ENCODE measurements around the gene CLCA2. TPM values are rescaled to one million over a fixed set of nuclear protein-coding genes. Genes with fewer than 3 reads are reported as not detected.

The CLCA2 gene
- total RNA-seq, 1 donor from 2014 or later: not detected

DNA sequence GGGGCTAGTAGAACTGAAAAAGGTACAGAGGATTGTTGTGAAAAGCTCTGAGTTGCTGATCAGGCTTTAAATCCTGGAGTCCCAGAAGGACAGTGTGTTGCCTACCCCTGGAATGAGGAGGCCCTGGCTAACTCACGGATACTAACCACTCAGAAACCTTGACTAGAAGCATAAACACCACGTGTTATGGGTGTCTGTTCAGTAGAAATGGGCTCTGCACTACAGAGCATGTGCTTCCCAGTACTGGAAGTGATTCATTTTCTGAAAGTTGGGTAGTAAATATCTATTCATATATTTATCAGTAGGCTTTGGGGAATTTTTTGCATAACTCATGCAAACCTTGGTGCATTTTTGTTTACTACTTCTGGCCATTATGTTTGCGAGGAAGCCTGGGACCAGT is 29.7 kb downstream of the CLCA2 start:
- no peaks in the 10 kb centered on the region for H3F3A ChIP-seq (ENCODE audit: low read depth)
- H4K20me1 ChIP-seq (ENCODE audit: low read depth): no peaks in the 10 kb centered on the region
- Mint-ChIP-seq H3K4me3 (no peak overlapping the region), H3K4me1 (no peaks in the 10 kb centered on the region), H3K27me3 (ENCODE audit: insufficient read depth, low read depth) (no peaks in the 10 kb centered on the region), H3K36me3 (no peaks in the 10 kb centered on the region), H3K9me3 (no peaks in the 10 kb centered on the region), H3K27ac (no peak overlapping the region)
- H3K36me3 ChIP-seq: no peaks in the 10 kb centered on the region
- no peak overlapping the region for H3K9ac ChIP-seq
- no peaks in the 10 kb centered on the region for H3K9me3 ChIP-seq (ENCODE audit: low read depth)
- TF ChIP-seq EZH2phosphoT487 (IDR thresholded peaks at IDR 0.05) (no peak), EZH2 (IDR thresholded peaks at IDR 0.05) (no peak)
- TF ChIP-seq, protein P1, sequence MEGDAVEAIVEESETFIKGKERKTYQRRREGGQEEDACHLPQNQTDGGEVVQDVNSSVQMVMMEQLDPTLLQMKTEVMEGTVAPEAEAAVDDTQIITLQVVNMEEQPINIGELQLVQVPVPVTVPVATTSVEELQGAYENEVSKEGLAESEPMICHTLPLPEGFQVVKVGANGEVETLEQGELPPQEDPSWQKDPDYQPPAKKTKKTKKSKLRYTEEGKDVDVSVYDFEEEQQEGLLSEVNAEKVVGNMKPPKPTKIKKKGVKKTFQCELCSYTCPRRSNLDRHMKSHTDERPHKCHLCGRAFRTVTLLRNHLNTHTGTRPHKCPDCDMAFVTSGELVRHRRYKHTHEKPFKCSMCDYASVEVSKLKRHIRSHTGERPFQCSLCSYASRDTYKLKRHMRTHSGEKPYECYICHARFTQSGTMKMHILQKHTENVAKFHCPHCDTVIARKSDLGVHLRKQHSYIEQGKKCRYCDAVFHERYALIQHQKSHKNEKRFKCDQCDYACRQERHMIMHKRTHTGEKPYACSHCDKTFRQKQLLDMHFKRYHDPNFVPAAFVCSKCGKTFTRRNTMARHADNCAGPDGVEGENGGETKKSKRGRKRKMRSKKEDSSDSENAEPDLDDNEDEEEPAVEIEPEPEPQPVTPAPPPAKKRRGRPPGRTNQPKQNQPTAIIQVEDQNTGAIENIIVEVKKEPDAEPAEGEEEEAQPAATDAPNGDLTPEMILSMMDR (IDR thresholded peaks at IDR 0.05): no peak
- no peak overlapping the region for H3K4me3 ChIP-seq
- H3K27ac ChIP-seq: no peak overlapping the region
- H3K4me1 ChIP-seq: no peaks in the 10 kb centered on the region
- no peak overlapping the region for H3K4me2 ChIP-seq
- no peak for DNase-seq (ENCODE audit: low spot score)
- no peak overlapping the region for H2AFZ ChIP-seq (replicated peaks)
- no peaks in the 10 kb centered on the region for H3K27me3 ChIP-seq
- no peaks in the 10 kb centered on the region for H3K79me2 ChIP-seq (ENCODE audit: low read depth)

DNA sequence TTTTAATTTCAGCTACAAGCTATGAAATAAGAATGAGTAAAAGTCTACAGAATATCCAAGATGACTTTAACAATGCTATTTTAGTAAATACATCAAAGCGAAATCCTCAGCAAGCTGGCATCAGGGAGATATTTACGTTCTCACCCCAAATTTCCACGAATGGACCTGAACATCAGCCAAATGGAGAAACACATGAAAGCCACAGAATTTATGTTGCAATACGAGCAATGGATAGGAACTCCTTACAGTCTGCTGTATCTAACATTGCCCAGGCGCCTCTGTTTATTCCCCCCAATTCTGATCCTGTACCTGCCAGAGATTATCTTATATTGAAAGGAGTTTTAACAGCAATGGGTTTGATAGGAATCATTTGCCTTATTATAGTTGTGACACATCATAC is 31.1 kb downstream of the CLCA2 start:
- no peaks in the 10 kb centered on the region for H3K9me3 Mint-ChIP-seq
- Histone ChIP-seq H3F3A (ENCODE audit: low read depth) (no peaks in the 10 kb centered on the region), H3K27me3 (no peaks in the 10 kb centered on the region), H3K79me2 (ENCODE audit: low read depth) (no peaks in the 10 kb centered on the region), H2AFZ (replicated peaks) (no peak overlapping the region), H3K4me3 (no peak overlapping the region), H3K4me2 (no peak overlapping the region), H3K9ac (no peak overlapping the region), H3K4me1 (no peaks in the 10 kb centered on the region), H4K20me1 (ENCODE audit: low read depth) (no peaks in the 10 kb centered on the region), H3K9me3 (ENCODE audit: low read depth) (no peaks in the 10 kb centered on the region), H3K27ac (no peak overlapping the region), H3K36me3 (no peaks in the 10 kb centered on the region)
- no peak overlapping the region for H3K4me3 Mint-ChIP-seq
- TF ChIP-seq, protein P1 (IDR thresholded peaks at IDR 0.05): no peak
- TF ChIP-seq EZH2 (IDR thresholded peaks at IDR 0.05) (no peak), EZH2phosphoT487 (IDR thresholded peaks at IDR 0.05) (no peak)
- H3K27ac Mint-ChIP-seq: no peak overlapping the region
- H3K4me1 Mint-ChIP-seq: no peaks in the 10 kb centered on the region
- H3K36me3 Mint-ChIP-seq: no peaks in the 10 kb centered on the region
- no peak for DNase-seq (ENCODE audit: low spot score)
- no peaks in the 10 kb centered on the region for H3K27me3 Mint-ChIP-seq (ENCODE audit: insufficient read depth, low read depth)

DNA sequence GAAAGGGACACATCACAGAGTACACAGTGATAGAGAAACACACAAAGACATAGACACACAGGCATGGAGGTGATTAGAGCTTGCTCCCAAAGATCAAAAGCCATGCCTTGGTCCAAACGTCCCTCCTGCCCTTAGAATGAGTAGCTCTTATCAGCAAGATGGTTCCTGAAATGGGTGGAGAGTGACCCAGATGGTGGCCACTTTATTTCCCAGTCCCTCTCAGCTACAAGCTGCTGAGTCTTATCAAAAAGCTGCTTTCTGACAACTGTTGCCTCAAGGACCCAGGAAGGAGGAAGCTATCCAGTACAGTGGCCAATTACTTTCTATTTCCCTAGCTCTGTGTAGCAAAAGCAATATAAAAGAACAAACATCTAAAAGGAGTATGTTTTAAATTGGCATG is 37.0 kb downstream of the CLCA2 start:
- no peaks in the 10 kb centered on the region for H3K9me3 Mint-ChIP-seq

More for the DNA sequence above, 37.0 kb downstream of the CLCA2 start:
- no peak overlapping the region for H3K4me3 Mint-ChIP-seq
- no peaks in the 10 kb centered on the region for H3K4me1 Mint-ChIP-seq
- H3K9me3 ChIP-seq (ENCODE audit: low read depth): no peaks in the 10 kb centered on the region
- no peaks in the 10 kb centered on the region for H3K27me3 Mint-ChIP-seq (ENCODE audit: insufficient read depth, low read depth)
- no peak overlapping the region for H3K9ac ChIP-seq
- H3K27me3 ChIP-seq: no peaks in the 10 kb centered on the region
- no peak overlapping the region for H3K27ac ChIP-seq
- H3F3A ChIP-seq (ENCODE audit: low read depth): no peaks in the 10 kb centered on the region
- no peaks in the 10 kb centered on the region for H3K36me3 Mint-ChIP-seq
- TF ChIP-seq EZH2 (IDR thresholded peaks at IDR 0.05) (no peak), EZH2phosphoT487 (IDR thresholded peaks at IDR 0.05) (no peak)
- TF ChIP-seq, protein P1 (IDR thresholded peaks at IDR 0.05): no peak
- no peaks in the 10 kb centered on the region for H3K36me3 ChIP-seq
- DNase-seq (ENCODE audit: low spot score): no peak
- H3K4me1 ChIP-seq: no peaks in the 10 kb centered on the region
- no peak overlapping the region for H2AFZ ChIP-seq (replicated peaks)
- no peaks in the 10 kb centered on the region for H3K79me2 ChIP-seq (ENCODE audit: low read depth)
- no peak overlapping the region for H3K4me2 ChIP-seq
- no peak overlapping the region for H3K4me3 ChIP-seq
- no peaks in the 10 kb centered on the region for H4K20me1 ChIP-seq (ENCODE audit: low read depth)
- H3K27ac Mint-ChIP-seq: no peak overlapping the region

Measured in neural progenitor cell (in vitro differentiated cells).